HK-2 (cell line): ENCODE results near the gene FAM120C.

Source experiments
- DNase-seq: peaks from one replicate; pipeline ENCODE4 v3.0.0-alpha.2; 2018; ENCODE audit not compliant: unreplicated experiment

FAM120C gene, protein sequence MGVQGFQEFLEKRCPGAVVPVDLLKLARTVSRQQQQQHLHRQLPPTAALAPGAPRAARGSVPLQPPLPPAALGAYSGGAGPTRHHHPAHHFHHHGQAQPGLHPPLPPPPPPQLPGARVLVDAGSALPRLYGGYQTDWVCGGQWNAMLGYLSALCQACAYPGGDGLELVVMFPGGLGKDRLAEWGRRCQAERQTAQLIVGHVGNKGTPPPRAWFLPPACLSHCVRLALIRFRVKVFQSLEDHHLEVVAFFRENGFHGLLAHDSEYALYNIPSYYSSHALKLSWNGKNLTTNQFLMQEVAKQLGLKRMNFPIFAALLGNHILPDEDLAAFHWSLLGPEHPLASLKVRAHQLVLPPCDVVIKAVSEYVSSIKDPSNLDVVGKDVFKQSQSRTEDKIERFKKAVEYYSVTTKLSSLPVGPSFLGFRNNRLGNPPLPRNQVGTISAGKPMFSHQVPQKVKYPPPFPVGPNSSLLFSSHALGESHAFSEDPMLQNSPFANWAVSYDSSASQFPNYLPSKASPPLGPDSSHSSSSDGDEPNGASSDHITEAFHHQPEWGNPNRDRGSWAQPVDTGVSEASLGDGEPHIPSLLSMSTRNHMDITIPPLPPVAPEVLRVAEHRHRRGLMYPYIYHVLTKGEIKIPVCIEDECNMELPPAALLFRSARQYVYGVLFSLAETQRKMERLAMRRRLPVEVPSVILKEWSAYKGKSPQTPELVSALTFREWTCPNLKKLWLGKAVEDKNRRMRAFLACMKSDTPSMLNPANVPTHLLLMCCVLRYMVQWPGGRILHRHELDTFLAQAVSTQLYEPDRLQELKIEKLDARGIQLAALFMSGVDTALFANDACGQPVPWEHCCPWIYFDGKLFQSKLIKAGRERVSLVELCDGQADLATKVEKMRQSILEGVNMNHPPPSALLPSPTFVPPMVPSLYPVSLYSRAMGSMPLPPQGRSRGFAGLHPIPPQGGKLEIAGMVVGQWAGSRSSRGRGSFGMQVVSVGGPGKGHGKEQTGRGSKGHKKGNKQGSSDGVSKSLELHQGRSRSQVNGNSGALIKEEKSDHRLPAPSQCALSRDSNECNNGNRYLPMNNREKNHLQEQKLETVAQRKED

DNA sequence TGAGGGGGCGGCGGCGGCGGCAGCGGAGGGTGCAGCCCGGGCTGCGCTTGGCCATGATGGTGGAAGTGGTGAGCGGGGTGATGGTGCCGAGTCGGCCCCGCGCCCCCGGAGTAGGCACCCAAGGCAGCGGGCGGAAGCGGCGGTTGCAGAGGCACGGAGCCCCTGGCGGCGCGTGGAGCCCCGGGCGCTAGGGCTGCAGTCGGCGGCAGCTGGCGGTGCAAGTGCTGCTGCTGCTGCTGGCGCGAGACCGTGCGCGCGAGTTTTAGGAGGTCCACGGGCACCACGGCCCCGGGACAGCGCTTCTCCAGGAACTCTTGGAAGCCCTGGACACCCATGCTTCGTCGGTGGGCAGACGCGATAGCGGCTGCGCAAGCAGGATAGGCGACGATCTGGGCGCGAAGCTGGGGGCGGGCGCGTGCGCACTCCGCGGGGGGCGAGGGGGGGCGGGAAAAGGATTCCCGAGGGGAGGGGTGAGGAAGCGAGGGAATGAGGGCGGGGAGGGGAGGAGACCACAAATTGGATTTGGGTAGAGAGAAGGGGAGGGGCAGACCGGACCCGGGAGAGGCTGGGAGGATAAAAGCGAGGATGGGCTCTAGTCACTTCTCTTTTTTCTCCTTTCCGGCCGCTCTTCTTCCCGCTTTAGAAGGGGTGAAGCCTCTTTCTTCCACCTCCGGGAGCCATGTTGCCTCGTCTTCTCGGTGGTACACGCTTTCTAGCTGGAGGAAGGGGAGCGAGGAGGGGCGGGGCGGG is at the start of gene FAM120C:
Gene FAM120C, minus strand, starts transcription at position 391 of the 750 bp plus-strand sequence. Its CDS starts 56 bp downstream, at position 335.
- peak; percentile 79 for DNase-seq

DNA sequence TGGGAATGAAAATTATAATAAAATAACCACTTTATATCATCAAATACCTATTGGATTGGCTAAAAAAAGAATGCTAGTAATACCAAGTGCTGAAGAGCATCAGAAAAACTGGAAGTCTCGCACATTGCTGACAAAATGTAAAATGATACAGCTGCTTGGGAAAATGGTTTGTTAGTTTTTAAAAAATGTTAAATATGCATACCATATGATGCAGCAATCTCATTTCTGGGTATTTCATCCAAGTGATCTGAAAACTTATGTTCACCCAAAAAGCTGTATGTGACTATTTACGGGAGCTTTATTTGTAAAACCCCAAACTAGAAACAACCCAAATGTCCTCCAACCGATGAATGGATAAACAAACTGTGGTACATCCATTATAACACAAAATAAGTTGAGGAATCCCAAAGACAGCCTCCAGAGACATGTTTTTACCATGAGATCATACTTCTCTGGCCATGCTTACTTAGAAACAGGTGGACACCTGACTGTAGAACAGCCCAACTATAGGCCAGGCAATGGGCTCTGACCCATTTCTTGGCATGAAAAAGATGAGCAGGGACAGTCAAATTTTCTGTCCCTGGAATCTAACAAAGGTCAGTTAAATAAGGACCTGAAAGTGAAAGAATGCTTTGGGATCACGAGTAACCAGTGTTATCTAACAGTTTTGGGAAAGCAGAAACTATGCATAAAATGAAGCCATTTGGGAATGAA is 47.5 kb upstream of the FAM120C start:
- DNase-seq, result no peak

DNA sequence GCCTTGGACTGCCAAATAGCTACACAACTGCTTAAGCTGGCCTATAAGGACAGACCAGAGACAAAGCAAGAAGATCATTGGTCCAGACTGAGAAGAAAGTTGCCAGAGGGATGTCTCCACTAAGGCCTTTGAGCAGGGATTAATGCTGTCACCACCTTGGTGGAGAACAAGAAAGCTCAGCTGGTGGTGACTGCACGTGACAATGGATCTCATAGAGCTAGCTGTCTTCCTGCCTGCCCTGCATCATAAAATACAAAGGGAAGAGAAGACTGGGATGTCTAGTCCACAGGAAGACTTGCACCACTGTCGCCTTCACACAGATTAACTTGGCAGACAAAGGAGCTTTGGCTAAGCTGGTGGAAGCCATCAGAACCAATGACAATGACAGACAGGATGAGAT is 40.5 kb upstream of the FAM120C start:
- no peak for DNase-seq

DNA sequence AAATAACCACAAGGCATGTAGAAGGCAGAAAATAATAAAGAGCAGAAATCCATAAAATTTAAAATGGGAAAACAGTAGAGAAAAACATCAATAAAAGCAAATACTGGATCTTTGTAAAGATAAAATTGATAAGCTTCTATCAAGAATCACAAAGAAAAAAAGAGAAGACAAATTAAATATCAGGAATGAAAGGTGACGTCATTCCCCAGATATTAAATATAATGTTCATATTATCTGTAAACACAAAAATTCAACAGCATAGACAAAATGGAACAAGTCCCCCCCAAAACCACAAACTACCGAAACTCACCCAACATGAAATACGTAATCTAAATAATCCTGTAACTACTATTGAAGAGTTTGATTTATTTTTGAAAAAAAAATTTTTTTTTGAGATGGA is 30.5 kb upstream of the FAM120C start:
- no peak for DNase-seq

DNA sequence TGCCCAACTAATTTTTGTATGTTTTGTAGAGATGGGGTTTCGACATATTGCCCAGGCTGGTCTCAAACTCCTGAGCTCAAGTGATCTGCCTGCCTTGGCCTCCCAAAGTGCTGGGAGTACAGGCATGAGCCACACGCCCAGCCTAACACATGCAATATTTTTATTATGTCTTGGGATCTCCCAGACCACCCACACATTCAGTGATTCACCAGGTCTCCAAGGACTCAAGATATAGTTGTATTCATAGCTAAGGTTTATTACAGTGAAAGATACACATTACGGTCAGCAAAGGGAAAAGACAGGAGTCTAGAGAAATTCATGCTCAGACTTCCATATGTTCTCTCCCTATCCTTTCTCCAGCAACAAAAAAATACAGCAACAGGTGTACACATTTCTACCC is 25.5 kb upstream of the FAM120C start:
- DNase-seq, result no peak

DNA sequence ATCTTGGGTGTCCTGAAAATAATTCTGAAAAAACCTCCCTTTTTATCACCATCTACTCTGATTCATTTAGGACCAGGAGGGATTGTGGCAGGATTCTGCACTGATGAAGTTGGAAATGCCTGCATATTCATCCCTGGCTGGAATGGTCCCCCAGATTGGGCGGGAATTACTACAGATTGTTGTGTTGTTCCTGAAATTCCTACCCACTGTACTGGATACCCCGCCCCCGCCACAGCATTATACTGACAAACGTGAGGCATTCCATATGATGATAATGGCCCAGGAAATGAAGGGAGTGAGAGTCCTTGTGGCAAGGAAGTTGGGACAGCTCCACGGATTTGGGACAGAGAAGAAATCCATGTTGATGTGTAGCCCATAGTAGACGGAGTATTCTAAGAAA is 15.2 kb upstream of the FAM120C start:
- no peak for DNase-seq

DNA sequence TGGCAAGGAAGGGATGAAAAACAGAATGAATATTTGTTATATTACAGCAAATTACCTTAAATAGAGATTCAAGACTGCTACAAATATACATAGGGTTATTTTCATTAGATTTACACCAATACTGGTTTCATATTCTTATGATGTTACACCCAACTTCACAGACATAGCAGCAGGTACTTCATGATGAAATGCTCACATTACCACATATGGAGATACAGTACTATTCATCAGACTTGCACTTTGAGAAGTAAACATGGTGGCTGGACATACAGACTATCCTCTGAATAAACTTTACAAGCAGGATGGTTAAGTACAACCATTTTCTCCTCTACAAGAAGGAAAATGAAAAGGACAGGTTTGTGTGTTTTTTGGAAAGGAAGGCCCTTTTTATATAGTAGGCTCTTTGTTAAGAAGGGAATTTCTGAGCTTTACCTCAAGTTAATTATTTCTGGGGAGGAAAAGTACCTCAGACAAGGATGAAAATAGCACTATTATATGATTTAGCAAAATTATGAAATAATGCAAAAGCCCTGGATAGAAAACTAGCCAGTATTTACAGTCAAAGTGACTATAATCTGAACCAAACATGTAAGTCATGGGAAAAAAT is 12.0 kb upstream of the FAM120C start:
- DNase-seq, result no peak

DNA sequence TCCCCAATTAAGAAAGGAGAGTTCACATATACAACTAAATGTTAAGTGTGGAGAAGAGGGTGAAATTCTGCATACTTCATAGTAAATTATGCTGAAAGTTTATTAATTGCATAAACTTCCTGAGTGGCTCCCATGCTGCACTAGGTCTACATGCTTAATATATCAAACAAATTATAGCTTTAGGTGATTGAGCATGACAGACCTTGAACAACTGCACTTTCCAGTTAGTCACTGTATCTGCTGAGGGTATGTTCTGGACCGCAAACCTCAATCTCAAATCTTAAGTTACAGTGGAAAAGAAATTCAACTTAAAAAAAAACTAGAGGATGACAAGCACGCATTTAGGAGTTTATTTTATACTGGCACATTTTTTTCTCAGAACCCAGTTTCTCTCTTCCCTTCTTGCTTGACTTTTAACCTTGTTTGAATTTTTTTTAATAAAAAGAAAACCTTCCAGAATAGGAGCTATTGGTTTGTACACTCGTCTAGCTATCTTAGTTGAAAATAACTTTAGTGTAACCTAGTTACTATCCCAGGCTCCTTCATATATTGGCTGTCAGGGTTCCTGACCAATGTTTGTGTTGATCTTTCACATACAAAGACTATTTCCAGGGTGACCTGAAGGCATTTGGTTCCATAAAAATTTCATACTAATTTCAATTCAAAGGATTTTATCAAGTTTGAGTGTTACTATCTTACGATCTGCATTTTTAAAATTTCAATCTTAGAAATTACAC is 10.2 kb upstream of the FAM120C start:
- no peak for DNase-seq

DNA sequence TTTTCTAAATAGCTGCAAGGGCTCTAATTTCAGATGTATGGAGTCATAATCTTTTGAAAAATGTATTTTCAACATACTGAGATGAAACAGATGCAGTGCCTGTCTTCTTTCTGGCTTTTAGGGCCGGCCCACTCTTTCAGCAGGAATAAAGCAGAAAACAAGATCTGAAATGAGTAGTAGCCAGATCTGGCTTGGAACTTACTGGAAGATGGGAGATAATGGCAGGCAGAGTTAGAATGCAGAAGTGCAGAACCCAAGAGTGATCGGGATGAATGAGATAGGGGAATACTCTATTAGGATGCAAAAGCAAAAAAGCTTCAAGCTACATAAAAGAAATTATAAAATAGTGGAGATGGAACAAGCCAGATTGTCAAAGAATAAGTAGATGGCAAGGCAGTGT is 1.4 kb upstream of the FAM120C start:
- DNase-seq, result no peak

DNA sequence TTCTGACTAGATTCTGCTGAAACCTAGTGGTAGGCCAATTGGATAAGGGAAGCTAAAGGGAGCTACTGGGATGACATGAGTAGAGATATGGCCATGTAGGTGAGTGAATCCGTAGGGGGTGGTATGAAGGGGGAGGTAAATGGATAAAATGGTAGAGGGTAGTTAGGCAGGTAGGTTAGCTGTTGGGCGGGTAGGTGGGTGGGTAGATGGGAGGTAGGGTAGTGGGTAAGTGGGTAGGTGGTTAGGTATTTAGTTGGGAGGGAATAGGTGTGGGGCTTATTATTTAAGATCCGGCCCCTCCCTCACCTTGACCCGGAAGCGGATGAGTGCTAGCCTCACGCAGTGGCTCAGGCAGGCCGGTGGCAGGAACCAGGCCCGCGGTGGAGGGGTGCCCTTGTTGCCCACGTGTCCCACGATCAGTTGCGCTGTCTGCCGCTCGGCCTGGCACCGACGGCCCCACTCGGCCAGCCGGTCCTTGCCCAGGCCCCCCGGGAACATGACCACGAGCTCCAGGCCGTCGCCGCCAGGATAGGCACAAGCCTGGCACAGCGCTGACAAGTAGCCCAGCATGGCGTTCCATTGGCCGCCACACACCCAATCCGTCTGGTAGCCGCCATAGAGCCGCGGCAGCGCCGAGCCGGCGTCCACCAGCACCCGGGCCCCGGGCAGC is 725 bp downstream of the FAM120C start:
- DNase-seq, result peak; percentile 63

DNA sequence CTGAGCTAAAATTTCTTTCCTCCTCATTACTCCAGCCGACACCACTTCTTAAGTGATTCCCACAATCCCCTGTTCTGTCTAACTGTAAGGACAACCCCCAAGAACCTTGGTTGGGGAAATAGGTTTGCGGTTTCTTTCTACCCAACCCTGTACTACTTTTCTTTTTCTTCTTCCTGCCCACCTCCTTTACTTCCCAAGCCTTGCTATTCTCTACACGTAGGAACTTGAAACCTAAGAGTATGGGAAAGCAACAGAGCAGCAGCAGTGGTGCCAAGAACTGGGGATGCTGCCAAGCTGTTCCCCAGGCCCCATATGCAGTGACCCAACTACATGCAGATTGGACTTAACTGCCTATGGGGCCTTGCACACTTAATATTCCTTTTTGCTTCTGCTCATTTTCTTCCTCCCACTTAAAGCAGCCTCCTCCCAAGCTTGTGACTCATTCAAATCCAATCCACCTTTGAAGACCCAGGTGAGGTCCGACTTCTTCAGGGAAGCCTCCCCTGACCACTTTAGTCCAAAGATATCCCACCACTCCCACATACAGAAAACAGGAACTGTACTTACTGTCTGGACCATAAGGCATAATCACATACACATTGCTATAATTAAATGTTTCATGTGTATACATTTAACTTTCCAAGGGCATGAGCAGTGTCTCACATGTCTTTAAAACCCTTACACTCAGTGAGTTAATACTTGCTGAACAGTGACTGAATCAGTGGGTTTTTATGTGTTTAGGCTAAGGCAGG is 1.7 kb downstream of the FAM120C start:
- DNase-seq, result peak; percentile 13

DNA sequence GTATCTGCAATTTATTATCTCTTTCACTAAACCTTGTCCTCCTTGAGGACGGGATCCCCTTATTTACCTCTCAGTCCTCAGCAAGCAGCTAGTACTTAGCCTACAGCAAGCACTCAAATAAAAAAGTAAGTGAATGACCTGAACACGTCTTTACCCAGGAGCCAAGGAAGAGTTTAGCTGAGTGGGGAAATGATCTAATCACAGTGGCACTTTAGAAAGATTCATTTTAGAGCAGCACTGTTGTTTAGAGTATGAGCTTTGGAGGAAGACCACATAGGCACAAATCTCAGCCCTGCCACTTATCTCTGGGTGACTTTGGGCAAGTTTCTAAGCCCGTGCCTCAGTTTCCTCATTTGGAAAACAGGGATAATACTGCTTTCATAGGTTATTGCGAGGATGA is 2.7 kb downstream of the FAM120C start:
- DNase-seq, result no peak

DNA sequence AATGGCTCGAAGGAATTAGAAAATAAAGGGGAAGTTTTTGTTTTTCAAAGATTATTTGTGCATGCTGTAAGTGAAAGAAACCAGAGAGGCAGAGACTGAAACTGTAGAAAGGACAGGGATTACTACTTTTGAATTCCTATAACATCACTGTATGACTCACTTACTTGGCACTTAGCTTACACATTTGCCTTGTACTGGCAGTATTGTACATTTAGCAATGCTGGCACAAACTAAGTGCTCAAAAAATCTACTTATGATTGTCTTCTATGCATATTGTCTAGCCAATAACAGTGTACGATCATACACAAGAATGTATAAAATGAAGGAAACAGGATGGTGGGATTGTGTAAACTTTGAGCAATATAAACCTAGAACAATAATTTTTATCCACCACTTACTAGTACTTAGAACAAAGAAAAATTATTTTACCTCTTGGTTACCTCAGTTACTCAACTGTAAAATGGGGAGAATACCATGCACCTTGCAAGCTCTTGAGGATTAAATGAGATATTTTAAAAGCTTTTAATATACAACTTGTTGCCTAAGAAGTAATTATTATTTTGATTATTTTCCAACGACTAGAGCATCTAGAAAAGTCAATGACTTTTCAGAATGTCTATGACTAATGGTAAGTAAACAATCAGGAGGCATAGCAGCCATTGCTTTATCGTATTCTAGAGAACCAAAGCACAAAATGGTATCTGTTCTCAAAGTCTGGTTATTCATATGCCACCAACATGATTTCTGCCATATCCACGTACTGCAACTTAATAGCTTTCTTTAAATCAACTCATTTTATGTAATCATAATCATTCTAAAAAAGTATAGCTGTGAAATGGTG is 4.7 kb downstream of the FAM120C start:
- no peak for DNase-seq

DNA sequence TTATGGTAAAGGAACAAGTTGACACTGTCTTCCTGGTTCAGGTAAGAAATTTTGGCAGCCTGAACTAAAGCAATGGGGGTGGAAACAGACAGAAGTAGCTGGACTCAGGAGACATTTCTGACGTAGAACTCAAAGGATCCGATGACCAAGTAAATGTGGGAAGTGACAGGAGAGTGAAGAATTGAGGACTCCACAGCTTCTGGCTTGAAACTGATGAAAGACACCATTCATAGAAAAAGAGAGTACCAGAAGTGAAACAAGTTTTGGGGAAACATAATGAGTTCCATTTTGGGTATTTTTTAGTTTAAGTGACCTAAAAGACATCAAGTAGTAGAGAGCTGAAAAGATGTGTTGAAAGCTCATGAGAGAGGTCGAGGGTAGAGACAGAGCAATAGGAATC is 5.7 kb downstream of the FAM120C start:
- no peak for DNase-seq

DNA sequence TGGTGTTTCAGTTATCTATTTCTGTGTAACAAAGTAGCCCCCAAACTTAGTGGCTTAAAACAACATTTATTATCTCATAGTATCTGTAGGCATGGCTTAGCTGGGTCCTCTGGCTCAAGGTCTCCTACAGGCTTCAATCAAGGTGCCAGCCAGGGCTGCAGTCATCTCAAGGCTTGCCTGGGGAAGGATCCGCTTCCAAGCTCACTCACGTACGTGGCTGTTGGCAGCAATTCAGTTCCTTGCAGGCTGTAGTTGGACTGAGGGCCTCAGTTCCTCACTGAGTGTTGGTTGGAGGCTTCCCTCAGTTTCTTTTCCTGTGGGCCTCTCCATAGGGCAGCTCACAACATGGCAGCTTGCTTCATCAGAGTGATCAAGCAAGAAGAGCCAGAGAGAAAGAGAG is 9.3 kb downstream of the FAM120C start:
- no peak for DNase-seq

DNA sequence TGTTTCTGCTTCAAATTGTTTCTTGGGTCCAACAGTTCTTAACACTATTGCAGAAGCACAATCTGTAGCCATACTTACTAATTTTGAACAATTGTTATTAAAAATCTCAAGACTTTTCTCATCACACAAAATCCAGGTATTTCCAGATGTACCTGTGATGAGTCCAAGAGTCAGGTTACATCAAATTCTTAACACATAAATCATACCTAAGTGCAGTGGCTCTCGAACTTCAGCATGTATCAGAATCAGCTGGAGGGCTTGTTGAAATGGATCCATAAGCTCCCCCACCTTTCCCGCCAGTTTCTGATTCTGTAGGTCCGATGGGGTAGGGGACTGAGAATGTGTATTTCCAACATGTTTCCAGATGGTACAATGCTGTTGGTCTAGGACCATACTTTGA is 10.6 kb downstream of the FAM120C start:
- DNase-seq, result no peak

DNA sequence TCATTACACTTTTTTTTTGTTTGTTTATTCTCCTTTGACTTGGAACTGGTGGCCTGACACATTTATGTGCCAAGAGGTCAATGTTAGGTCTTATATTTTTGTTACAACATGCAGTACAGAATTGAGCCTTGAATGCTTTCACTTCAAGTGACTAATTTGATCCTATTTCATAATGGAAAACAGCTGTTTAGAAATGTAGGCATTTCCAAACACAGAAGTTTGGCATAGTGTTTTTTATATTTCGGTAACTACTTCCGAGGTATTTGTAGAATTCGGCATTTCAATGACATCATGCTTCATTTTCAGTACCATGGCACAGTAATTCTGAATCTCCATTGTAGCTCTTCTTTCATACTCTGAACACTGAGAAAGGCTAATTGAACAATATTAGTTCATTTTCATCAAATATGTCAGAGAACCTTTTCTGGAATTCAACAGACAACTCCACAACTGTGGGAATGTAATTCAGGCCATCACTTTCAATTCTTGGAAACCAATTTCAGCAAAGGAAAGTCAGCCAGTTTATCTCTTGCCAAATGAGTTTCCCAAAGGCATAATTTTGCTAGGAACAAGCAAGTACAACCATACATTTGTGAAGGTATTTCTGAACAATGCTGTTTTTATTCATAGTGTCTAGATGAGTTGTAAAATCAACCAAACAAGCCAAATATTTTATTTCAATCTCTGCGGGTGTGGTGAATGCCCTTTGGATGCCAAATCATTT is 11.4 kb downstream of the FAM120C start:
- no peak for DNase-seq
